ENCODE results near the gene EGFL7. TPM values are rescaled to one million over a fixed set of nuclear protein-coding genes. Genes with fewer than 3 reads are reported as not detected.

EGFL7 gene
- total and polyA plus RNA-seq, 4 donors: 32.1 to 39.7 (median 36.5) TPM

GRCh38 chr9:136646827-136647711 lies 15.6 kb upstream of the EGFL7 start (continued):
- TF ChIP-seq ZBTB33 (IDR thresholded peaks at IDR 0.05) (no peak), EGR1 (IDR thresholded peaks at IDR 0.05; ENCODE audit: low read depth in 2 of 2) (no peak)

GRCh38 chr9:136648751-136649150 lies 14.0 kb upstream of the EGFL7 start:
- Histone ChIP-seq H3K36me3 (ENCODE audit: control insufficient read depth in 4 of 4, insufficient read depth in 3 of 4, low read depth in 1 of 4, low read length in 3 of 4) (no peaks in the 10 kb centered on the region), H3K4me1 (ENCODE audit: control insufficient read depth in 4 of 4, insufficient read depth in 4 of 4, low read length in 3 of 4) (peaks cover 0 to 15% (median 11%) of the 10 kb centered on the region in 4 donors), H3K27ac (ENCODE audit: low read depth in 1 of 2, low read length in 2 of 2) (peak overlapping the region; percentile 40 to 43), H3K9me3 (ENCODE audit: control insufficient read depth in 4 of 4, low read length in 3 of 4) (no peaks in the 10 kb centered on the region), H3K4me3 (ENCODE audit: low read depth in 1 of 3, low read length in 3 of 3) (no peak overlapping the region), H3K9ac (ENCODE audit: low read depth in 1 of 2, low read length in 2 of 2) (no peak overlapping the region), H3K27me3 (ENCODE audit: control insufficient read depth in 4 of 4, insufficient read depth in 4 of 4, low read length in 3 of 4) (no peaks in the 10 kb centered on the region)
- peak; percentile 36 for DNase-seq (ENCODE audit: low spot score)
- 67% methylated on average over 16 of the region's 16 CpGs for WGBS
- TF ChIP-seq HNF4A (conservative IDR thresholded peaks at IDR 0.05) (no peak), MAX (IDR thresholded peaks at IDR 0.05) (no peak), REST (IDR thresholded peaks at IDR 0.05) (no peak), TAF1 (conservative IDR thresholded peaks at IDR 0.05) (no peak), CTCF (IDR thresholded peaks at IDR 0.05; ENCODE audit: low read depth, low read length, missing input control) (no peak), YY1 (IDR thresholded peaks at IDR 0.05) (no peak), JUND (IDR thresholded peaks at IDR 0.05) (no peak), RAD21 (IDR thresholded peaks at IDR 0.05) (no peak), FOXA1 (IDR thresholded peaks at IDR 0.05) (no peak), RXRA (IDR thresholded peaks at IDR 0.05) (peak in 1 of 2 donors; percentile 33), HNF4G (IDR thresholded peaks at IDR 0.05) (no peak), ATF3 (IDR thresholded peaks at IDR 0.05) (no peak), NR2F2 (IDR thresholded peaks at IDR 0.05) (peak; percentile 91), GABPA (IDR thresholded peaks at IDR 0.05 in 1 of 2, conservative IDR thresholded peaks at IDR 0.05 in 1 of 2) (no peak), EGR1 (IDR thresholded peaks at IDR 0.05; ENCODE audit: low read depth in 2 of 2) (no peak), ZBTB33 (IDR thresholded peaks at IDR 0.05) (no peak), SP1 (IDR thresholded peaks at IDR 0.05) (peak; percentile 44), FOXA2 (IDR thresholded peaks at IDR 0.05) (no peak)
